ENCODE results near the gene SLC6A19.

Gene SLC6A19

DNA sequence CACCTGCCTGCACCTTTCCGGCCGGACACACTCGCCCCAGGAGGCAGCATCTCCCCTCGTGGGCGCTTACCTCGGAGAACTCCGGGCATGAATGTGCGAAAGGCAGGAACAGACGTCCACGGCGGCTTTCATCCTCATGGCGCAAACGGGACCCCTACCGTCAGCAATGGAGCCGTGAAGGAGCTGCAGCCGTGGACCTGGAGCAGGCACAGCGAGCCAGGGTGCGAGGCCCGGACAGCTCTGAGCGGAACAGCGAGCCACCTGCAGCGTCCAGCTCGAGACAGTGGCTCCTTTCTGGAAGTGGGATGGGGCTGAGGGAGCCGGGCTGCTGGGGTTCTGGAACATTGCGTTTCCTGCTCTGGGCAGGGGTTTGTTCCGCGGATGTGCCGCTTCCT is 7.8 kb upstream of the SLC6A19 start:
- Histone ChIP-seq H3K79me2 (ENCODE audit: insufficient read depth, low read depth) (no peaks in the 10 kb centered on the region), H3K27me3 (ENCODE audit: insufficient read depth, low read depth) (peaks cover 15% of the 10 kb centered on the region; the same call in 1 of the 2 replicates), H3K27ac (no peak overlapping the region), H3K4me1 (ENCODE audit: low read depth, poor library complexity, severe bottlenecking) (no peaks in the 10 kb centered on the region), H3K36me3 (ENCODE audit: insufficient read depth) (no peaks in the 10 kb centered on the region), H3K4me3 (IDR thresholded peaks at IDR 0.05; ENCODE audit: insufficient read depth, low read depth, low read length) (no peak overlapping the region), H4K20me1 (ENCODE audit: insufficient read depth) (no peaks in the 10 kb centered on the region), H2AFZ (ENCODE audit: low read depth) (no peak overlapping the region), H3K9ac (no peak overlapping the region), H3K4me2 (no peak overlapping the region)
- TF ChIP-seq, protein P1, sequence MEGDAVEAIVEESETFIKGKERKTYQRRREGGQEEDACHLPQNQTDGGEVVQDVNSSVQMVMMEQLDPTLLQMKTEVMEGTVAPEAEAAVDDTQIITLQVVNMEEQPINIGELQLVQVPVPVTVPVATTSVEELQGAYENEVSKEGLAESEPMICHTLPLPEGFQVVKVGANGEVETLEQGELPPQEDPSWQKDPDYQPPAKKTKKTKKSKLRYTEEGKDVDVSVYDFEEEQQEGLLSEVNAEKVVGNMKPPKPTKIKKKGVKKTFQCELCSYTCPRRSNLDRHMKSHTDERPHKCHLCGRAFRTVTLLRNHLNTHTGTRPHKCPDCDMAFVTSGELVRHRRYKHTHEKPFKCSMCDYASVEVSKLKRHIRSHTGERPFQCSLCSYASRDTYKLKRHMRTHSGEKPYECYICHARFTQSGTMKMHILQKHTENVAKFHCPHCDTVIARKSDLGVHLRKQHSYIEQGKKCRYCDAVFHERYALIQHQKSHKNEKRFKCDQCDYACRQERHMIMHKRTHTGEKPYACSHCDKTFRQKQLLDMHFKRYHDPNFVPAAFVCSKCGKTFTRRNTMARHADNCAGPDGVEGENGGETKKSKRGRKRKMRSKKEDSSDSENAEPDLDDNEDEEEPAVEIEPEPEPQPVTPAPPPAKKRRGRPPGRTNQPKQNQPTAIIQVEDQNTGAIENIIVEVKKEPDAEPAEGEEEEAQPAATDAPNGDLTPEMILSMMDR (conservative IDR thresholded peaks at IDR 0.05; ENCODE audit: low read depth, low read length) = no peak

DNA sequence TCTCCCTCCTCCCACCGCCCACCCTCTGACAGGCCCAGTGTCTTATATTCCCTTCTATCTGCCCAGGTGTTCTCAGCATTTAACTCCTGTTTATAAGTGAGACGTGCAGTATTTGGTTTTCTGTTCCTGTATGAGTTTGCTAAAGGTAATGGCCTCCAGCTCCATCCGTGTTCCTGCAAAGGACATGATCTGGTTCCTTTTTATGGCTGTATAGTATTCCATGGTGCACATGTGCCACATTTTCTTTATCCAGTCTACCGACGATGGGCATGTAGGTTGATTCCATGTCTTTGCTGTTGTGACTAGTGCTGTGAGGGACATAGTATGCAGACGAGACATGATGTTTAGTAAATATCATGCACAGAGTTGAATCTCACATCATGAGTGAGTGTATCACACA is 7.0 kb upstream of the SLC6A19 start:
- no peak overlapping the region for H3K4me3 ChIP-seq (IDR thresholded peaks at IDR 0.05; ENCODE audit: insufficient read depth, low read depth, low read length)
- TF ChIP-seq, protein P1 (conservative IDR thresholded peaks at IDR 0.05; ENCODE audit: low read depth, low read length) = no peak
- peaks cover 17% of the 10 kb centered on the region; the same call in 1 of the 2 replicates for H3K27me3 ChIP-seq (ENCODE audit: insufficient read depth, low read depth)
- no peaks in the 10 kb centered on the region for H3K4me1 ChIP-seq (ENCODE audit: low read depth, poor library complexity, severe bottlenecking)
- H3K79me2 ChIP-seq (ENCODE audit: insufficient read depth, low read depth) = no peaks in the 10 kb centered on the region
- no peak overlapping the region for H2AFZ ChIP-seq (ENCODE audit: low read depth)
- no peak overlapping the region for H3K27ac ChIP-seq
- no peak overlapping the region for H3K4me2 ChIP-seq
- H3K9ac ChIP-seq = no peak overlapping the region
- H4K20me1 ChIP-seq (ENCODE audit: insufficient read depth) = no peaks in the 10 kb centered on the region
- H3K36me3 ChIP-seq (ENCODE audit: insufficient read depth) = no peaks in the 10 kb centered on the region

- H3K4me3 ChIP-seq (IDR thresholded peaks at IDR 0.05; ENCODE audit: insufficient read depth, low read depth, low read length) = no peak overlapping the region
- TF ChIP-seq, protein P1 (conservative IDR thresholded peaks at IDR 0.05; ENCODE audit: low read depth, low read length) = no peak
Observed at GRCh38 chr5:1195439-1195838, 6.0 kb upstream of the SLC6A19 start.

GRCh38 chr5:1195916-1196315 is 5.5 kb upstream of the SLC6A19 start:
- Histone ChIP-seq H3K79me2 (ENCODE audit: insufficient read depth, low read depth) (no peaks in the 10 kb centered on the region), H3K4me3 (IDR thresholded peaks at IDR 0.05; ENCODE audit: insufficient read depth, low read depth, low read length) (no peak overlapping the region), H3K36me3 (ENCODE audit: insufficient read depth) (no peaks in the 10 kb centered on the region), H4K20me1 (ENCODE audit: insufficient read depth) (no peaks in the 10 kb centered on the region), H3K27ac (no peak overlapping the region), H3K27me3 (ENCODE audit: insufficient read depth, low read depth) (peaks cover 9% of the 10 kb centered on the region; the same call in 1 of the 2 replicates), H2AFZ (ENCODE audit: low read depth) (no peak overlapping the region), H3K9ac (no peak overlapping the region), H3K4me2 (no peak overlapping the region), H3K4me1 (ENCODE audit: low read depth, poor library complexity, severe bottlenecking) (no peaks in the 10 kb centered on the region)
- TF ChIP-seq, protein P1 (conservative IDR thresholded peaks at IDR 0.05; ENCODE audit: low read depth, low read length) = no peak

More at GRCh38 chr5:1195439-1195838, 6.0 kb upstream of the SLC6A19 start:
- no peaks in the 10 kb centered on the region for H3K79me2 ChIP-seq (ENCODE audit: insufficient read depth, low read depth)
- no peak overlapping the region for H3K27ac ChIP-seq
- no peaks in the 10 kb centered on the region for H4K20me1 ChIP-seq (ENCODE audit: insufficient read depth)
- H2AFZ ChIP-seq (ENCODE audit: low read depth) = no peak overlapping the region
- no peaks in the 10 kb centered on the region for H3K36me3 ChIP-seq (ENCODE audit: insufficient read depth)
- no peaks in the 10 kb centered on the region for H3K4me1 ChIP-seq (ENCODE audit: low read depth, poor library complexity, severe bottlenecking)
- H3K4me2 ChIP-seq = no peak overlapping the region
- peaks cover 13% of the 10 kb centered on the region; the same call in 1 of the 2 replicates for H3K27me3 ChIP-seq (ENCODE audit: insufficient read depth, low read depth)
- no peak overlapping the region for H3K9ac ChIP-seq

Data from KMS-11 (cell line).